PC-3 (cell line): ENCODE measurements around the gene ZNF358. TPM values are rescaled to one million over a fixed set of nuclear protein-coding genes. Genes with fewer than 3 reads are reported as not detected.
A peak's percentile ranks its signal among the peaks of the same experiment; 100 is the strongest.

Experiments used
- ATAC-seq: fragments of 200-7000 bp; cut with Tn5 transposase; 2 replicates; pipeline ENCODE4 v1.9.1; 2020; ENCODE audit warnings: mild to moderate bottlenecking, moderate library complexity
- BruUV-seq: library from RNA; stranded (reverse); fragments of 400-500 nt; replicated peaks from 2 replicates; lab custom pipeline; 2021; lab: Mats Ljungman, UMichigan
- CTCF ChIA-PET: fragments of 300-600 bp; sonication (Branson Sonifier 250); formaldehyde crosslinking; loops from one replicate; lab custom pipeline; 2022; ENCODE audit warnings: antibody characterized with exemption; lab: Charles Lee
- POLR2A ChIA-PET: fragments of 300-600 bp; sonication (Branson Sonifier 250); formaldehyde crosslinking; loops from one replicate; lab custom pipeline; 2022; ENCODE audit warnings: antibody characterized with exemption; ENCODE audit not compliant: unreplicated experiment; lab: Charles Lee
- DNase-seq: peaks from one replicate; pipeline ENCODE4 v3.0.0-alpha.2; 2015
- H2AFZ ChIP-seq: fragments of 300-600 bp; sonication (generic); 2 replicates; pipeline ENCODE4 v1.6.0; 2016; ENCODE audit warnings: antibody characterized with exemption, low read length
- H3F3A ChIP-seq: fragments of 300-600 bp; sonication (generic); one replicate; pipeline ENCODE4 v1.6.0; 2017; ENCODE audit warnings: antibody characterized with exemption, low read length, control low read depth, mild to moderate bottlenecking; ENCODE audit not compliant: unreplicated experiment
- H3K27ac ChIP-seq: fragments of 300-600 bp; sonication (generic); 2 replicates; pipeline ENCODE4 v1.5.1; 2016; ENCODE audit warnings: mild to moderate bottlenecking, low read length
- H3K27me3 ChIP-seq: fragments of 300-600 bp; sonication (generic); 2 replicates; pipeline ENCODE4 v1.6.1; 2016; ENCODE audit warnings: low read length, mixed read lengths
- H3K36me3 ChIP-seq: fragments of 300-600 bp; sonication (generic); 2 replicates; pipeline ENCODE4 v1.6.1; 2016; ENCODE audit warnings: low read depth, mixed run types, low read length, mixed read lengths
- H3K4me1 ChIP-seq: fragments of 300-600 bp; sonication (generic); 2 replicates; pipeline ENCODE4 v1.5.1; 2016; ENCODE audit warnings: low read length; ENCODE audit not compliant: insufficient read depth
- H3K4me2 ChIP-seq: fragments of 300-600 bp; sonication (generic); 2 replicates; pipeline ENCODE4 v1.6.0; 2016; ENCODE audit warnings: low read length
- H3K4me3 ChIP-seq: fragments of 300-600 bp; sonication (generic); 2 replicates; pipeline ENCODE4 v1.5.1; 2016; ENCODE audit warnings: mild to moderate bottlenecking, low read length, mixed read lengths
- H3K79me2 ChIP-seq: fragments of 300-600 bp; sonication (generic); 2 replicates; pipeline ENCODE4 v1.6.1; 2017; ENCODE audit warnings: low read length, mixed read lengths
- H3K9ac ChIP-seq: fragments of 300-600 bp; sonication (generic); 2 replicates; pipeline ENCODE4 v1.6.0; 2016; ENCODE audit warnings: mild to moderate bottlenecking, low read length
- H3K9me2 ChIP-seq: fragments of 300-600 bp; sonication (generic); replicated peaks from 2 replicates; pipeline ENCODE4 v1.6.1; 2016; ENCODE audit warnings: mixed run types, low read length, mixed read lengths
- H3K9me3 ChIP-seq: fragments of 300-600 bp; sonication (generic); 2 replicates; pipeline ENCODE4 v1.6.1; 2016; ENCODE audit warnings: low read length, mixed read lengths
- H4K20me1 ChIP-seq: fragments of 300-600 bp; sonication (generic); 2 replicates; pipeline ENCODE4 v1.6.1; 2016; ENCODE audit warnings: low read length, mixed read lengths
- CTCF ChIP-seq: fragments of 300-600 bp; sonication (generic); conservative IDR thresholded peaks from 2 replicates; pipeline ENCODE4 v1.5.1; 2017; ENCODE audit warnings: antibody characterized with exemption, low read depth, mild to moderate bottlenecking, low read length
- EZH2 ChIP-seq: fragments of 300-600 bp; sonication (generic); IDR thresholded peaks from one replicate; pipeline ENCODE4 v1.6.1; 2017; ENCODE audit warnings: antibody characterized with exemption, mild to moderate bottlenecking, low read length; ENCODE audit not compliant: unreplicated experiment
- EZH2phosphoT487 ChIP-seq: fragments of 300-600 bp; sonication (generic); IDR thresholded peaks from 2 replicates; pipeline ENCODE4 v1.6.1; 2018; ENCODE audit warnings: mild to moderate bottlenecking, antibody characterized with exemption, low read length, borderline replicate concordance
- intact Hi-C: fragments of 100-400 bp; cut with micrococcal nuclease; formaldehyde crosslinking; loops from 2 replicates; pipeline ENCODE4 v1.9.0; 2023
- total RNA-seq: library from RNA; depleted of rRNA; stranded (reverse); fragments of >200 nt; gene quantifications from 2 replicates; pipeline ENCODE4 v1.2.3, GENCODE V29; 2014

ZNF358 gene
- total RNA-seq, 1 experiment from 2014 or later: 41.6 TPM

- Histone ChIP-seq H3K27me3 (no peaks in the 10 kb centered on the region), H3K9me3 (no peaks in the 10 kb centered on the region), H4K20me1 (no peaks in the 10 kb centered on the region), H3K4me1 (peaks cover 16% of the 10 kb centered on the region), H3K27ac (no peak overlapping the region), H3K36me3 (no peaks in the 10 kb centered on the region), H3K4me3 (no peak overlapping the region), H3K9ac (no peak overlapping the region), H3K4me2 (0 out of 2 replicates have a peak overlapping the region, but pooled peaks have one; percentile 12), H3K79me2 (no peaks in the 10 kb centered on the region), H2AFZ (no peak overlapping the region), H3K9me2 (no peaks in the 10 kb centered on the region), H3F3A (no peaks in the 10 kb centered on the region)
- DNase-seq (peak; percentile 97), ATAC-seq (peak; percentile 68)
- TF ChIP-seq EZH2: no peak
- TF ChIP-seq CTCF: no peak
- no peak for TF ChIP-seq EZH2phosphoT487
- ChIA-PET CTCF (no interaction called here), POLR2A (no interaction called here)
- no TSS peak for BruUV-seq
- intact Hi-C loops: loop anchor here (10.0 kb wide), 1 partner anchor 113 kb away; no protein-coding TSS in a partner anchor
Observed at GRCh38 chr19:7507884-7508283, 8.0 kb upstream of the ZNF358 start.

GRCh38 chr19:7509625-7510024 is 6.3 kb upstream of the ZNF358 start:
- ChIA-PET POLR2A (no interaction called here), CTCF (no interaction called here)
- TF ChIP-seq EZH2phosphoT487 (no peak), CTCF (no peak), EZH2 (no peak)
- Histone ChIP-seq H3K36me3 (no peaks in the 10 kb centered on the region), H3K4me3 (no peak overlapping the region), H4K20me1 (no peaks in the 10 kb centered on the region), H2AFZ (no peak overlapping the region), H3K9me2 (no peaks in the 10 kb centered on the region), H3K27ac (no peak overlapping the region), H3K27me3 (no peaks in the 10 kb centered on the region), H3K4me1 (peaks cover 16% of the 10 kb centered on the region), H3K4me2 (no peak overlapping the region), H3F3A (no peaks in the 10 kb centered on the region), H3K9ac (no peak overlapping the region), H3K9me3 (no peaks in the 10 kb centered on the region), H3K79me2 (no peaks in the 10 kb centered on the region)
- intact Hi-C loops: loop anchor here (10.0 kb wide), 1 partner anchor 115 kb away; no protein-coding TSS in a partner anchor
- no peak for DNase-seq
- no TSS peak for BruUV-seq
- ATAC-seq: no peak

GRCh38 chr19:7512400-7512851 is 3.5 kb upstream of the ZNF358 start:
- no peaks in the 10 kb centered on the region for H3K9me3 ChIP-seq
- BruUV-seq: no TSS peak
- no peaks in the 10 kb centered on the region for H4K20me1 ChIP-seq
- H3K9me2 ChIP-seq: no peaks in the 10 kb centered on the region
- TF ChIP-seq EZH2phosphoT487 (no peak), CTCF (no peak), EZH2 (no peak)
- ATAC-seq: no peak
- ChIA-PET CTCF (no interaction called here), POLR2A (no interaction called here)
- H3K36me3 ChIP-seq: no peaks in the 10 kb centered on the region
- intact Hi-C loops: no loop called here
- no peak overlapping the region for H3K4me3 ChIP-seq
- no peak overlapping the region for H3K9ac ChIP-seq
- DNase-seq: no peak
- no peaks in the 10 kb centered on the region; the same call in 1 of the 2 replicates for H3K79me2 ChIP-seq
- no peaks in the 10 kb centered on the region for H3F3A ChIP-seq
- no peak overlapping the region for H3K27ac ChIP-seq
- H3K4me1 ChIP-seq: peaks cover 17% of the 10 kb centered on the region
- no peak overlapping the region for H3K4me2 ChIP-seq
- H2AFZ ChIP-seq: no peak overlapping the region
- H3K27me3 ChIP-seq: no peaks in the 10 kb centered on the region
